ENCODE measurements around the gene SPO11. TPM values are rescaled to one million over a fixed set of nuclear protein-coding genes. Genes with fewer than 3 reads are reported as not detected.

The SPO11 gene
- total RNA-seq, 1 experiment from 2014 or later = not detected

GRCh38 chr20:57384953-57385761, 55.6 kb downstream of the SPO11 start:
- no peaks in the 10 kb centered on the region for H3K27me3 ChIP-seq (ENCODE audit: insufficient read depth, low read depth)
- intact Hi-C loops (cut with micrococcal nuclease; ENCODE audit: unreplicated experiment) = loop anchor here (5.0 kb wide), 2 partner anchors 207 to 822 kb away; no protein-coding TSS in a partner anchor
- ChIA-PET POLR2A (ENCODE audit: unreplicated experiment) (no interaction called here), CTCF (no interaction called here)
- H4K20me1 ChIP-seq (ENCODE audit: insufficient read depth) = peaks cover under 1% of the 10 kb centered on the region; the same call in 1 of the 2 replicates
- DNase-seq = no peak
- no peaks in the 10 kb centered on the region for H3K36me3 ChIP-seq (ENCODE audit: low read depth)
- H3F3A ChIP-seq (ENCODE audit: insufficient read depth, low read depth) = peaks cover 19% of the 10 kb centered on the region
- H3K79me2 ChIP-seq (ENCODE audit: low read depth) = no peaks in the 10 kb centered on the region
- H2AFZ ChIP-seq = no peak overlapping the region
- H3K4me3 ChIP-seq = no peak overlapping the region
- no peak overlapping the region for H3K4me2 ChIP-seq
- H3K9me3 ChIP-seq (ENCODE audit: insufficient read depth, low read depth) = no peaks in the 10 kb centered on the region
- TF ChIP-seq CTCF (conservative IDR thresholded peaks at IDR 0.05) (no peak), EZH2 (IDR thresholded peaks at IDR 0.05; ENCODE audit: low read depth) (no peak)
- BruUV-seq (replicated peaks) = no TSS peak
- no peaks in the 10 kb centered on the region for H3K9me2 ChIP-seq (ENCODE audit: insufficient read depth)
- H3K4me1 ChIP-seq (replicated peaks; ENCODE audit: insufficient read depth) = peaks cover 6% of the 10 kb centered on the region
- no peak overlapping the region for H3K27ac ChIP-seq

GRCh38 chr20:57385940-57386339, 56.3 kb downstream of the SPO11 start:
- Histone ChIP-seq H3K36me3 (ENCODE audit: low read depth) (no peaks in the 10 kb centered on the region), H3K9me3 (ENCODE audit: insufficient read depth, low read depth) (no peaks in the 10 kb centered on the region), H3K27me3 (ENCODE audit: insufficient read depth, low read depth) (no peaks in the 10 kb centered on the region), H3K4me2 (no peak overlapping the region), H3K4me1 (replicated peaks; ENCODE audit: insufficient read depth) (peaks cover 6% of the 10 kb centered on the region), H3K9me2 (ENCODE audit: insufficient read depth) (no peaks in the 10 kb centered on the region), H2AFZ (no peak overlapping the region), H3K27ac (no peak overlapping the region), H3F3A (ENCODE audit: insufficient read depth, low read depth) (peaks cover 13% of the 10 kb centered on the region), H3K4me3 (no peak overlapping the region), H3K79me2 (ENCODE audit: low read depth) (no peaks in the 10 kb centered on the region), H4K20me1 (ENCODE audit: insufficient read depth) (no peaks in the 10 kb centered on the region; the same call in 1 of the 2 replicates)
- ChIA-PET POLR2A (ENCODE audit: unreplicated experiment) (no interaction called here), CTCF (interaction anchor here (0.6 kb wide), 1 partner anchor 110 kb away, joined by 24 read pairs; no protein-coding TSS in a partner anchor)
- TF ChIP-seq EZH2 (IDR thresholded peaks at IDR 0.05; ENCODE audit: low read depth) = no peak
- no peak for TF ChIP-seq CTCF (conservative IDR thresholded peaks at IDR 0.05)
- intact Hi-C loops (cut with micrococcal nuclease; ENCODE audit: unreplicated experiment) = no loop called here
- BruUV-seq (replicated peaks) = no TSS peak
- DNase-seq = no peak

GRCh38 chr20:57386762-57387161, 57.2 kb downstream of the SPO11 start:
- Histone ChIP-seq H3K4me1 (replicated peaks; ENCODE audit: insufficient read depth) (peaks cover 6% of the 10 kb centered on the region), H3K79me2 (ENCODE audit: low read depth) (no peaks in the 10 kb centered on the region), H2AFZ (no peak overlapping the region), H3K4me2 (no peak overlapping the region), H3K27ac (no peak overlapping the region), H4K20me1 (ENCODE audit: insufficient read depth) (no peaks in the 10 kb centered on the region), H3K27me3 (ENCODE audit: insufficient read depth, low read depth) (no peaks in the 10 kb centered on the region), H3K9me2 (ENCODE audit: insufficient read depth) (no peaks in the 10 kb centered on the region), H3K4me3 (no peak overlapping the region), H3K9me3 (ENCODE audit: insufficient read depth, low read depth) (no peaks in the 10 kb centered on the region), H3F3A (ENCODE audit: insufficient read depth, low read depth) (peaks cover 13% of the 10 kb centered on the region; the same call in 1 of the 2 replicates), H3K36me3 (ENCODE audit: low read depth) (no peaks in the 10 kb centered on the region)
- TF ChIP-seq EZH2 (IDR thresholded peaks at IDR 0.05; ENCODE audit: low read depth) (no peak), CTCF (conservative IDR thresholded peaks at IDR 0.05) (no peak)
- CTCF ChIA-PET = interaction anchor here (0.5 kb wide), 1 partner anchor 808 kb away, joined by 3 read pairs; no protein-coding TSS in a partner anchor
- POLR2A ChIA-PET (ENCODE audit: unreplicated experiment) = no interaction called here
- intact Hi-C loops (cut with micrococcal nuclease; ENCODE audit: unreplicated experiment) = no loop called here
- no TSS peak for BruUV-seq (replicated peaks)
- DNase-seq = no peak
